Cardiac fibroblast (primary cell): ENCODE data around the gene FKBP1A.
A peak's percentile ranks its signal among the peaks of the same experiment; 100 is the strongest.

Experiments used
- DNase-seq, 2 donors: peaks; one replicate each; pipeline versions ENCODE4 v3.0.0 to v3.0.0-alpha.2; 2010; ENCODE audit warnings: low read depth in 2 of 2
- H3K4me3 ChIP-seq, 2 donors: replicated peaks in 1 of 2; 1 replicate in 1 of 2; 2 replicates in 1 of 2; pipeline ENCODE4 v1.5.1; 2011; ENCODE audit warnings: low read depth in 2 of 2, low read length in 2 of 2, mild to moderate bottlenecking in 2 of 2, moderate library complexity in 1 of 2
- CTCF ChIP-seq: IDR thresholded peaks from one replicate; pipeline ENCODE4 v1.5.1; 2011; ENCODE audit warnings: low read depth, mild to moderate bottlenecking, low read length, inconsistent platforms

FKBP1A gene

GRCh38 chr20:1325173-1326030 lies 67.5 kb downstream of the FKBP1A start:
- peak; percentile 99 for DNase-seq
- peak overlapping the region; percentile 77 to 78 for H3K4me3 ChIP-seq
- TF ChIP-seq CTCF: no peak

GRCh38 chr20:1324598-1325172 lies 68.2 kb downstream of the FKBP1A start:
- H3K4me3 ChIP-seq: peak overlapping the region; percentile 77 to 78
- TF ChIP-seq CTCF: no peak
- peak; percentile 76 to 88 for DNase-seq

- H3K4me3 ChIP-seq: no peak overlapping the region
- no peak for DNase-seq
- no peak for TF ChIP-seq CTCF
Observed at GRCh38 chr20:1323830-1324597, 68.8 kb downstream of the FKBP1A start.

- no peak for TF ChIP-seq CTCF
- peak in 1 of 2 donors; percentile 73 for DNase-seq
- no peak overlapping the region for H3K4me3 ChIP-seq
Observed at GRCh38 chr20:1323256-1323655, 69.6 kb downstream of the FKBP1A start.

- peak; percentile 98 for DNase-seq
- TF ChIP-seq CTCF: no peak
Observed at GRCh38 chr20:1322511-1323245, 70.2 kb downstream of the FKBP1A start.

GRCh38 chr20:1321654-1321939 lies 71.3 kb downstream of the FKBP1A start:
- no peak for DNase-seq
- TF ChIP-seq CTCF: no peak
- H3K4me3 ChIP-seq: no peak overlapping the region

More at GRCh38 chr20:1322511-1323245, 70.2 kb downstream of the FKBP1A start:
- H3K4me3 ChIP-seq: no peak overlapping the region
